ENCODE data around the gene ABTB2.
"Not testable (repeated sequence)": the region's sequence is repeated elsewhere in the genome, so short reads cannot be mapped to it uniquely, and the experiment has no call there.

The ABTB2 gene

GRCh38 chr11:34357701-34358257, at the start of gene ABTB2:
Gene ABTB2, minus strand, starts transcription at chr11:34358010.
- peak; percentile 97 for DNase-seq

GRCh38 chr11:34407121-34407813, 49.5 kb upstream of the ABTB2 start:
- DNase-seq, result no peak

GRCh38 chr11:34406413-34406812, 48.6 kb upstream of the ABTB2 start:
- DNase-seq, result no peak

GRCh38 chr11:34405079-34405858, 47.5 kb upstream of the ABTB2 start:
- peak; percentile 11 for DNase-seq

- no peak for DNase-seq
These were observed 46.5 kb upstream of the ABTB2 start for GRCh38 chr11:34404280-34404679.

- DNase-seq, result no peak
These were observed 45.6 kb upstream of the ABTB2 start for GRCh38 chr11:34403431-34403830.

- DNase-seq, result no peak
These were observed 40.0 kb upstream of the ABTB2 start for GRCh38 chr11:34397811-34398210.

GRCh38 chr11:34397120-34397519, 39.3 kb upstream of the ABTB2 start:
- no peak for DNase-seq

GRCh38 chr11:34395916-34396550, 38.2 kb upstream of the ABTB2 start:
- no peak for DNase-seq

- DNase-seq, result no peak
These were observed 37.0 kb upstream of the ABTB2 start for GRCh38 chr11:34394771-34395300.

GRCh38 chr11:34387653-34388052, 29.8 kb upstream of the ABTB2 start:
- DNase-seq, result no peak

- DNase-seq, result not testable (repeated sequence)
These were observed 28.5 kb upstream of the ABTB2 start for GRCh38 chr11:34386356-34386755.

- DNase-seq, result no peak
These were observed 24.9 kb upstream of the ABTB2 start for GRCh38 chr11:34382532-34383276.

- no peak for DNase-seq
These were observed 24.0 kb upstream of the ABTB2 start for GRCh38 chr11:34381775-34382174.

GRCh38 chr11:34380696-34381095, 22.9 kb upstream of the ABTB2 start:
- no peak for DNase-seq

- DNase-seq, result no peak
These were observed 21.7 kb upstream of the ABTB2 start for GRCh38 chr11:34379539-34379938.

- DNase-seq, result no peak
These were observed 21.3 kb upstream of the ABTB2 start for GRCh38 chr11:34379079-34379478.

- no peak for DNase-seq
These were observed 15.9 kb upstream of the ABTB2 start for GRCh38 chr11:34373727-34374126.

GRCh38 chr11:34366522-34366921, 8.7 kb upstream of the ABTB2 start:
- no peak for DNase-seq

- DNase-seq, result no peak
These were observed 6.3 kb upstream of the ABTB2 start for GRCh38 chr11:34364102-34364501.

- DNase-seq, result no peak
These were observed 5.7 kb upstream of the ABTB2 start for GRCh38 chr11:34363363-34364084.

GRCh38 chr11:34360046-34360445, 2.2 kb upstream of the ABTB2 start:
- DNase-seq, result no peak

Data from CD4-positive, alpha-beta T cell treated with Interleukin-10 for 1 hour (primary cell).